ENCODE results near the gene ZNF574. TPM values are rescaled to one million over a fixed set of nuclear protein-coding genes. Genes with fewer than 3 reads are reported as not detected.

ZNF574 gene
- total and polyA plus RNA-seq, 2 donors (not counting 3 experiments of a cell fraction or from before 2014, with no cell fraction given), result 13.6 to 15.3 TPM

- Histone ChIP-seq H3K9me3 (replicated peaks; ENCODE audit: control insufficient read depth, insufficient read depth, low read length) (no peaks in the 10 kb centered on the region), H3K9ac (replicated peaks; ENCODE audit: extremely low read depth, insufficient read depth, low read length) (no peak overlapping the region), H3K4me2 (ENCODE audit: insufficient read depth, low read length) (no peak overlapping the region), H4K20me1 (replicated peaks; ENCODE audit: control insufficient read depth, extremely low read depth, insufficient read depth, low read length) (no peaks in the 10 kb centered on the region), H3K9me1 (replicated peaks; ENCODE audit: control insufficient read depth, extremely low read depth, insufficient read depth, low read length) (no peaks in the 10 kb centered on the region), H3K79me2 (ENCODE audit: control insufficient read depth, insufficient read depth, low read length) (no peaks in the 10 kb centered on the region), H2AFZ (ENCODE audit: low read depth, low read length) (no peak overlapping the region), H3K4me3 (replicated peaks in 1 of 3; ENCODE audit: insufficient read depth in 1 of 3, low read depth in 1 of 3, low read length in 3 of 3) (no peak overlapping the region), H3K4me1 (ENCODE audit: control insufficient read depth, extremely low read depth, insufficient read depth, low read length) (no peaks in the 10 kb centered on the region), H3K36me3 (ENCODE audit: control insufficient read depth in 2 of 2, extremely low read depth in 1 of 2, insufficient read depth in 2 of 2, low read length in 2 of 2) (no peaks in the 10 kb centered on the region), H3K27me3 (ENCODE audit: control insufficient read depth in 2 of 2, insufficient read depth in 2 of 2, low read length in 2 of 2) (no peaks in the 10 kb centered on the region), H3K27ac (ENCODE audit: insufficient read depth, low read depth, low read length) (no peak overlapping the region)
- dilution Hi-C loops (cut with MboI; ENCODE audit: extremely low pct_ligation_motif_present, low sequenced_read_pairs), result no loop called here
- POLR2A ChIA-PET, result no interaction called here
- CTCF ChIA-PET, result interaction anchor here (1.3 to 2.3 kb wide), 2 partner anchors 17 to 18 kb away, joined by 6 to 11 read pairs; no protein-coding TSS in a partner anchor
- no TSS peak for BruUV-seq (replicated peaks)
- intact Hi-C loops (cut with micrococcal nuclease), result no loop called here
- FAIRE-seq (no peak), DNase-seq (ENCODE audit: low read depth, low spot score) (no peak)
- no peak for TF ChIP-seq POLR2A (IDR thresholded peaks at IDR 0.05; ENCODE audit: low read depth, low read length)
- no peak for TF ChIP-seq JUN (IDR thresholded peaks at IDR 0.05; ENCODE audit: borderline replicate concordance, insufficient read depth, insufficient read length, low read depth)
- TF ChIP-seq GATA2 (IDR thresholded peaks at IDR 0.05; ENCODE audit: insufficient read depth, insufficient read length, low read depth, low read length), result no peak
- TF ChIP-seq MAX (IDR thresholded peaks at IDR 0.05; ENCODE audit: insufficient read depth, insufficient read length), result no peak
- TF ChIP-seq POLR2AphosphoS5 (IDR thresholded peaks at IDR 0.05; ENCODE audit: insufficient read depth, low read depth, low read length), result no peak
- no peak for TF ChIP-seq FOS (IDR thresholded peaks at IDR 0.05; ENCODE audit: borderline replicate concordance, insufficient read depth, low read length)
- no peak for TF ChIP-seq MYC (IDR thresholded peaks at IDR 0.05; ENCODE audit: low read depth, low read length)
- TF ChIP-seq, protein P1, sequence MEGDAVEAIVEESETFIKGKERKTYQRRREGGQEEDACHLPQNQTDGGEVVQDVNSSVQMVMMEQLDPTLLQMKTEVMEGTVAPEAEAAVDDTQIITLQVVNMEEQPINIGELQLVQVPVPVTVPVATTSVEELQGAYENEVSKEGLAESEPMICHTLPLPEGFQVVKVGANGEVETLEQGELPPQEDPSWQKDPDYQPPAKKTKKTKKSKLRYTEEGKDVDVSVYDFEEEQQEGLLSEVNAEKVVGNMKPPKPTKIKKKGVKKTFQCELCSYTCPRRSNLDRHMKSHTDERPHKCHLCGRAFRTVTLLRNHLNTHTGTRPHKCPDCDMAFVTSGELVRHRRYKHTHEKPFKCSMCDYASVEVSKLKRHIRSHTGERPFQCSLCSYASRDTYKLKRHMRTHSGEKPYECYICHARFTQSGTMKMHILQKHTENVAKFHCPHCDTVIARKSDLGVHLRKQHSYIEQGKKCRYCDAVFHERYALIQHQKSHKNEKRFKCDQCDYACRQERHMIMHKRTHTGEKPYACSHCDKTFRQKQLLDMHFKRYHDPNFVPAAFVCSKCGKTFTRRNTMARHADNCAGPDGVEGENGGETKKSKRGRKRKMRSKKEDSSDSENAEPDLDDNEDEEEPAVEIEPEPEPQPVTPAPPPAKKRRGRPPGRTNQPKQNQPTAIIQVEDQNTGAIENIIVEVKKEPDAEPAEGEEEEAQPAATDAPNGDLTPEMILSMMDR (IDR thresholded peaks at IDR 0.05; ENCODE audit: extremely low read depth in 1 of 2, insufficient read depth in 1 of 2, low read depth in 1 of 2, low read length in 2 of 2), result no peak
- no peak for TF ChIP-seq EZH2 (IDR thresholded peaks at IDR 0.05; ENCODE audit: borderline replicate concordance, low read depth, low read length, severe bottlenecking)
These were observed 23.6 kb upstream of the ZNF574 start for GRCh38 chr19:42052241-42052863.

All from endothelial cell of umbilical vein (primary cell).